ENCODE measurements around the gene CPLX4.

DNA sequence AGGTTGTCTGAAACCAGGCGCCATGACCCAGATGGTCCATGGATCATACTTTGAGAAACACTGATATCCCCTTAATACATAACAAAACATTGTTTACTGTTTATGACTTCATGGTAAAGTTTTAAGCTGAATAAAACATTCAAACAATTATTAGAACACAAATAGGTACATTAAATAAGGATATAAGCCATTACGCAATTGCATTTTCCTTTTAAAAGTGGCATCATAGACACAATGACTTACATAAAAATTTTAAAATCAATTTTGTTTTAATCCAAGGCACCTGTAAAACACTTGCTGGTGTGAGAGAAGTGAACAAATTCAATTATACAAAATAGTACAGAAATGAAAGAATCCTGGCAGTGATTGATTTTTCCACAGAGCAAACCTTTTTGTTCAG lies 10.2 kb upstream of the CPLX4 start:
- TF ChIP-seq CREB1 (IDR thresholded peaks at IDR 0.05; ENCODE audit: low read depth) (no peak), YY1 (IDR thresholded peaks at IDR 0.05; ENCODE audit: low read depth) (no peak), TAF1 (IDR thresholded peaks at IDR 0.05; ENCODE audit: low read depth) (no peak), RAD21 (IDR thresholded peaks at IDR 0.05; ENCODE audit: low read depth) (no peak), TEAD4 (IDR thresholded peaks at IDR 0.05) (no peak)
